Mucosa of rectum (tissue), 2 donors: Measurements from ENCODE around the gene AFF3.

Experiments
- H3K27ac ChIP-seq, 2 donors: one replicate each; pipeline ENCODE4 v1.7.0; 2013; ENCODE audit warnings: inconsistent platforms in 2 of 2, low read depth in 2 of 2, low read length in 2 of 2
- H3K27me3 ChIP-seq, 2 donors: one replicate each; pipeline ENCODE4 v1.7.0; 2013; ENCODE audit warnings: low read length in 2 of 2; ENCODE audit not compliant: control insufficient read depth in 2 of 2, insufficient read depth in 2 of 2
- H3K36me3 ChIP-seq, 2 donors: one replicate each; pipeline ENCODE4 v1.7.0; 2013; ENCODE audit warnings: low read length in 2 of 2; ENCODE audit not compliant: control insufficient read depth in 2 of 2, insufficient read depth in 2 of 2
- H3K4me1 ChIP-seq, 2 donors: one replicate each; pipeline ENCODE4 v1.7.0; 2013; ENCODE audit warnings: low read length in 2 of 2, mild to moderate bottlenecking in 1 of 2; ENCODE audit not compliant: control insufficient read depth in 2 of 2, insufficient read depth in 2 of 2
- H3K4me3 ChIP-seq, 2 donors: one replicate each; pipeline ENCODE4 v1.7.0; 2013; ENCODE audit warnings: low read length in 2 of 2
- H3K9ac ChIP-seq, 2 donors: one replicate each; pipeline ENCODE4 v1.7.0; 2013; ENCODE audit warnings: low read length in 2 of 2, low read depth in 1 of 2, mild to moderate bottlenecking in 1 of 2
- H3K9me3 ChIP-seq, 2 donors: one replicate each; pipeline ENCODE4 v1.7.0; 2013; ENCODE audit warnings: low read length in 2 of 2; ENCODE audit not compliant: control insufficient read depth in 2 of 2
- donor health status: healthy.
- donor health status: Normal muscosa, but diverticular disease.

The AFF3 gene

GRCh38 chr2:99710721-99711120 is 431.7 kb downstream of the AFF3 start:
- Histone ChIP-seq H3K4me3 (no peak overlapping the region), H3K9me3 (no peaks in the 10 kb centered on the region), H3K27ac (no peak overlapping the region)

GRCh38 chr2:99709229-99709628 is 433.2 kb downstream of the AFF3 start:
- no peaks in the 10 kb centered on the region for H3K4me1 ChIP-seq
- H3K27ac ChIP-seq = no peak overlapping the region
- no peaks in the 10 kb centered on the region for H3K36me3 ChIP-seq
- H3K9me3 ChIP-seq = no peaks in the 10 kb centered on the region
- H3K9ac ChIP-seq = no peak overlapping the region
- H3K27me3 ChIP-seq = no peaks in the 10 kb centered on the region
- no peak overlapping the region for H3K4me3 ChIP-seq

More at GRCh38 chr2:99710721-99711120, 431.7 kb downstream of the AFF3 start:
- Histone ChIP-seq H3K9ac (no peak overlapping the region), H3K4me1 (no peaks in the 10 kb centered on the region), H3K27me3 (no peaks in the 10 kb centered on the region), H3K36me3 (no peaks in the 10 kb centered on the region)

- H3K9ac ChIP-seq = no peak overlapping the region
- no peaks in the 10 kb centered on the region for H3K36me3 ChIP-seq
- H3K4me1 ChIP-seq = no peaks in the 10 kb centered on the region
- no peaks in the 10 kb centered on the region for H3K9me3 ChIP-seq
- no peak overlapping the region for H3K4me3 ChIP-seq
- no peaks in the 10 kb centered on the region for H3K27me3 ChIP-seq
- no peak overlapping the region for H3K27ac ChIP-seq
Observed at GRCh38 chr2:99708231-99708630, 434.2 kb downstream of the AFF3 start.

- no peaks in the 10 kb centered on the region for H3K36me3 ChIP-seq
- H3K27ac ChIP-seq = no peak overlapping the region
- no peak overlapping the region for H3K9ac ChIP-seq
- H3K27me3 ChIP-seq = no peaks in the 10 kb centered on the region
- H3K4me3 ChIP-seq = no peak overlapping the region
- no peaks in the 10 kb centered on the region for H3K9me3 ChIP-seq
- H3K4me1 ChIP-seq = no peaks in the 10 kb centered on the region
Observed at GRCh38 chr2:99707592-99707991, 434.8 kb downstream of the AFF3 start.

- H3K27me3 ChIP-seq = no peaks in the 10 kb centered on the region
- H3K9me3 ChIP-seq = no peaks in the 10 kb centered on the region
- H3K4me3 ChIP-seq = no peak overlapping the region
- no peak overlapping the region for H3K9ac ChIP-seq
- no peaks in the 10 kb centered on the region for H3K36me3 ChIP-seq
- no peak overlapping the region for H3K27ac ChIP-seq
- no peaks in the 10 kb centered on the region for H3K4me1 ChIP-seq
Observed at GRCh38 chr2:99706735-99707134, 435.7 kb downstream of the AFF3 start.

DNA sequence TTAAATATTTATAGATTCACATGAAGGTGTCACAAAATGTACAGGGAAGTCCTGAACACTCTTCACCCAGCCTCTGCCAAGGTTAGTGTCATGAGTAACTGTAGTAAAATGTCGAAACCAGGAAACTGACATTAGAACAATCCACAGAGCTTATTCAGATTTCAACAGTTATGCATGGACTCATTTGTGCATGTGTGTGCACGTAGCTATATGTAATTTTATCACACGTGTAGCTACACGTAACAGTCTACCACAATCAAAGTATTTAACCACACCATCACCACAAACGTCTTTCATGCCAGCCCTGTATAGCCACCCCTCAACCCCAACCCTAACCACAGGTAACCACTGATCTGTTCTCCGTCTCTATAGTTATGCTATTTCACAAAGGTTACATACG is 440.9 kb downstream of the AFF3 start:
- H3K36me3 ChIP-seq = no peaks in the 10 kb centered on the region
- H3K9me3 ChIP-seq = no peaks in the 10 kb centered on the region
- H3K9ac ChIP-seq = no peak overlapping the region
- H3K27me3 ChIP-seq = no peaks in the 10 kb centered on the region
- no peak overlapping the region for H3K27ac ChIP-seq
- no peak overlapping the region for H3K4me3 ChIP-seq
- no peaks in the 10 kb centered on the region for H3K4me1 ChIP-seq

DNA sequence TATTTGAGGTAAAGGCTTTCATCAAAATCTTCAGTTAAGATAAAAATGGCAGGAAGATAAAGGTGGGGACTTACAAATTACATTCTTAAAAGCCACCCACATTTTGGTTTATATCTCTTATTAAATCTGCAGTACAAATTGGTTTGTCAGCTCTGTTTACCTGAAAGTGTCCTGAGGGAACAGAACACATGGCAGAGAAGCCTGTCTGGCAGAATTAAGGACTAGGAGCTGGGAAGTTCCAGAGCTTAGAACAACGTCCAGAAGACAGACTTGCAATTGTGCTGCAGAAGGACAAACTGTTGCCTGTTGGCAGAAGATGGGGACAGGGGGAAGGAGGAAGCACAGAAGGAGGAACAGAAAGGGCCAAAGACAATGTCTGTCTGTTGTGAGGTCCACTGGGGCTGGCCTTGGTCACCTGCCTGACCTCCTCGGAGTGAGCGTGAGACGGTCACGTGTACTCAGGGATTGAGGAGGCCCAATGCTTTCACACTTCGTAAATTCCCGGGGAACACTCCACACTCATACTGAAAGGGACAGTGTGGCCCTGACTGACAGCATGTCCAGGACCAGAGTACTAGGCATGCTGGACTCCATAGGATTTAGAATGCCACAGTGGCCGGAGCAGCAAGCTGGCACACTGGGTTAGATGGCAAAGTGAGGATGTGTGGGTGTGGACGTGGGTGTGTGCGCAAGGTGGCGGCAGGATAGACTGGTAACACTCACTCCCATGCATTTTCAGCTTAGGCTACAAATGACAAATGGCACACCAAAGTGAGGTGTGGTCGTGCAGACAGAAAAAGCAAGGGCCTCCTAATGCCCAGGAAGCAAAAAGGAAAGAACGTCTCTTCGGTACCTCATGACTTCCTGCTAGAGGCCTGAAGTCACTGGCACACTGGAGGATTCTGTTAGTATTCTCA is 441.6 kb downstream of the AFF3 start:
- Histone ChIP-seq H3K4me3 (no peak overlapping the region), H3K27me3 (no peaks in the 10 kb centered on the region), H3K9me3 (no peaks in the 10 kb centered on the region), H3K4me1 (no peaks in the 10 kb centered on the region), H3K27ac (no peak overlapping the region), H3K9ac (no peak overlapping the region), H3K36me3 (no peaks in the 10 kb centered on the region)

GRCh38 chr2:99698896-99699295 is 443.5 kb downstream of the AFF3 start:
- H3K27ac ChIP-seq = no peak overlapping the region
- no peaks in the 10 kb centered on the region for H3K9me3 ChIP-seq
- no peak overlapping the region for H3K4me3 ChIP-seq
- no peak overlapping the region for H3K9ac ChIP-seq
- H3K36me3 ChIP-seq = no peaks in the 10 kb centered on the region
- no peaks in the 10 kb centered on the region for H3K27me3 ChIP-seq
- H3K4me1 ChIP-seq = no peaks in the 10 kb centered on the region

GRCh38 chr2:99697811-99698568 is 444.4 kb downstream of the AFF3 start:
- no peak overlapping the region for H3K9ac ChIP-seq
- no peaks in the 10 kb centered on the region for H3K27me3 ChIP-seq
- H3K27ac ChIP-seq = no peak overlapping the region
- H3K4me3 ChIP-seq = no peak overlapping the region
- H3K9me3 ChIP-seq = no peaks in the 10 kb centered on the region
- no peaks in the 10 kb centered on the region for H3K4me1 ChIP-seq
- no peaks in the 10 kb centered on the region for H3K36me3 ChIP-seq

GRCh38 chr2:99695944-99696253 is 446.5 kb downstream of the AFF3 start:
- H3K27me3 ChIP-seq = no peaks in the 10 kb centered on the region
- no peak overlapping the region for H3K9ac ChIP-seq
- H3K4me1 ChIP-seq = no peaks in the 10 kb centered on the region
- no peaks in the 10 kb centered on the region for H3K36me3 ChIP-seq
- no peaks in the 10 kb centered on the region for H3K9me3 ChIP-seq
- no peak overlapping the region for H3K27ac ChIP-seq
- no peak overlapping the region for H3K4me3 ChIP-seq
